GM18951 (cell line): Measurements from ENCODE around the gene RNF34.

ENCODE experiments used
- POLR2A ChIP-seq: IDR thresholded peaks from 4 replicates; pipeline ENCODE4 v1.6.1; 2011; ENCODE audit warnings: mild to moderate bottlenecking; ENCODE audit not compliant: insufficient read length, insufficient read depth; ENCODE audit errors: extremely low read depth
- in situ Hi-C: fragments of 300-500 bp; cut with MboI; formaldehyde crosslinking; loops from one replicate; pipeline ENCODE4 v1.12.0; 2022; ENCODE audit warnings: low sequenced_read_pairs, mixed read lengths, inconsistent platforms; ENCODE audit not compliant: unreplicated experiment

RNF34 gene

GRCh38 chr12:121405211-121405610 is 5.3 kb downstream of the RNF34 start:
- TF ChIP-seq POLR2A: no peak
- in situ Hi-C loops: no loop called here

GRCh38 chr12:121413917-121414316 is 14.0 kb downstream of the RNF34 start:
- TF ChIP-seq POLR2A: no peak
- in situ Hi-C loops: no loop called here

DNA sequence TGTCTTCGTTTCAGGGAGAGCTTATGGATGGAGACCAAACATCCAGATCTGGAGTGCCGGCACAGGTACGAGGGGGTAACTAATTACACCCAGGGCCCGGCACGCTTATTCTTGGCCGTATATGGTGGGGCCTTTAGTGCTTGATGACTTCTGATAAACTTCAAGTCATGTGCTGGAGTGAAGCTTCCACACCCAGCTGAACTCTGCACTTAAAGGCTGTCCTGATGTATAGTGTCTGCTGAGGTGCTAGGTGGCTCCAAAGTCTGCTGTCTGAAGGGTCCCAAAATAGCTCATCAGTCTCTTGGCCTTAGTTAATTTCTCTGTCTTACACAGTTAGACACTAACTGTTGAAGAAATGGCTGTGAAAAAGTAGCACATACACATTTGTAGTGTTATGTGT is 17.9 kb downstream of the RNF34 start:
- in situ Hi-C loops: no loop called here

GRCh38 chr12:121420109-121420508 is 20.2 kb downstream of the RNF34 start:
- in situ Hi-C loops: no loop called here
- no peak for TF ChIP-seq POLR2A

More for the DNA sequence above, 17.9 kb downstream of the RNF34 start:
- TF ChIP-seq POLR2A: no peak

DNA sequence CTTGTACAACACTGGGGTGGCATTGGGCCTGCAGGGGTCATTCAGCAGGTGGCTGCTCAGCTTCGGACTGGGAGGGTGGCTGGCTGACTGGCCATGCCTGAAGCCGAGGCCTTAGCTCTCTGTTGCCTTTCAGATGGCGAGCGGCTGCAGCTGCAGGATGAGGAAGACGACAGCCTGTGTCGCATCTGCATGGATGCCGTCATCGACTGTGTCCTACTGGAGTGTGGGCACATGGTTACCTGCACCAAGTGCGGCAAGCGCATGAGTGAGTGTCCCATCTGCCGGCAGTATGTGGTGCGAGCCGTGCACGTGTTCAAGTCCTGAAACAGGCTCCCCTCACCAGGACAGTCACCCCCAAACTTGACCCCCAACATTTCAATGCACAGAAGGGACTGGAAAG is 23.3 kb downstream of the RNF34 start:
- no peak for TF ChIP-seq POLR2A
- in situ Hi-C loops: no loop called here

GRCh38 chr12:121423682-121424623 is 24.0 kb downstream of the RNF34 start:
- TF ChIP-seq POLR2A: no peak
- in situ Hi-C loops: no loop called here

- in situ Hi-C loops: no loop called here
These were observed 24.7 kb downstream of the RNF34 start for GRCh38 chr12:121424624-121424975.

DNA sequence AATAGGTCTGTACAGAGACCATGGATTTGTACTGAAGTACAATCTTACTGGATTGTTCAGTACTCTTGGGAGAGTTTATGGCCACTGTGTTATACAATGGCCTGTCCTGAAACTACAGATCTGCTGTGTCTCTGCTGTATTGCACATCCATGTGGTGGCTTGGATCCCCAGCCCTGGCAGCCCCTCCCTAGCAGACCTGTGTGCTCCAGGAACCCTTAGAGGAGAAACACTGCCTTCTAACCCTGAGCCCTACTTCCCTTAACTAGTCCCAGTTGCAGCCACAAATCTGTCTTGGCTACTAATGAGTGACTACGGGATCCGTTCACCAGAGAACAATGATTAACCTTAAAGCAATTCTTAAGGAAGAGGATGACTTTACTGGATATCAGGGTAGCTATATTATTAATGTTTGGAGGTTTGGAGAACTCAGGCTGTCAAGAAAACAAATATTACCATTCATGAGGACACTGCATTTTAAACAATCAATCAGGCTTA is 27.7 kb downstream of the RNF34 start:
- in situ Hi-C loops: no loop called here
- TF ChIP-seq POLR2A: no peak

More at GRCh38 chr12:121424624-121424975, 24.7 kb downstream of the RNF34 start:
- TF ChIP-seq POLR2A: no peak

DNA sequence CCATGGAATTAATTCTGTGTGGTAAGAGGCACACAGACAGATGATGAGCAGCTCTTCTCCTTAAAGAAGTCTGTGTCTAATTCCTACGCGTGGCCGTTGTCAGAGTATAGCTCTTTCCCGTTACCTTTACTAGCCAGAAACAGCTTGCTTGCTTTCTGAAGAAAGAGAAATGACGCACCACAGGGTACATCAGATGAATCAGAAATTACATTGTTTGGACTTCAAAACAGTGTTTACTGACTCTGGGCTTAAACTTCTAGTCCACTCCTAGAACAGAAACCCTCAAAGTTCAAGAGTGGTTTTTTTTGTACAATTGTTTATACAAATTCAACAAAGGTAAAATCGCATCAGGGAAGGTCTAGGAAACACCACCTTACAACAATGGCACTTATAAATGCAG is 29.0 kb downstream of the RNF34 start:
- in situ Hi-C loops: no loop called here
- no peak for TF ChIP-seq POLR2A

DNA sequence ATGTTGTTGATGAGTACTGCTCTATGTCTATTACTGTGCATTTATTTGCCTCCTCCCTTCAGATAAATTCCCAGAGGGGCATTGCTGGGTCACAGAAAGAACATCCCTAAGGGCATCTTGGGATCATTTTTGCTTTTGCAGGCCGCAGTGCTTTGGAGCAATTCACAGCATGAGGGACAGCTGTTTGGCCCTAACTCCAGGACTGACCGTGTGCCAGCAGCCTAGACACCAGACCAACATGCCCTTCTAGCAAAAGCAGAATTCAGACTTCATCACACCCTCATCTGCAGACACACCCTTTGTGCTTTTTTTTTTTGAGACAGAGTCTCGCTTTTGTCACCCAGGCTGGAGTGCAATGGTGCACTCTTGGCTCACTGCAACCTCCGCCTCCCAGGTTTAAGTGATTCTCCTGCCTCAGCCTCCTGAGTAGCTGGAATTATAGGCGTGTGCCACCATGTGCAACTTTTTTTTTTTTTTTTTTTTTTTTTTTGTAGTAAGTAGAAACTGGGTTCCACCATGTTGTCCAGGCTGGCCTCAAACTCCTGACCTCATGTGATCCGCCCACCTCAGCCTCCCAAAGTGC is 31.0 kb downstream of the RNF34 start:
- in situ Hi-C loops: loop anchor here (10.0 kb wide), 1 partner anchor 86 kb away; no protein-coding TSS in a partner anchor
- TF ChIP-seq POLR2A: no peak

DNA sequence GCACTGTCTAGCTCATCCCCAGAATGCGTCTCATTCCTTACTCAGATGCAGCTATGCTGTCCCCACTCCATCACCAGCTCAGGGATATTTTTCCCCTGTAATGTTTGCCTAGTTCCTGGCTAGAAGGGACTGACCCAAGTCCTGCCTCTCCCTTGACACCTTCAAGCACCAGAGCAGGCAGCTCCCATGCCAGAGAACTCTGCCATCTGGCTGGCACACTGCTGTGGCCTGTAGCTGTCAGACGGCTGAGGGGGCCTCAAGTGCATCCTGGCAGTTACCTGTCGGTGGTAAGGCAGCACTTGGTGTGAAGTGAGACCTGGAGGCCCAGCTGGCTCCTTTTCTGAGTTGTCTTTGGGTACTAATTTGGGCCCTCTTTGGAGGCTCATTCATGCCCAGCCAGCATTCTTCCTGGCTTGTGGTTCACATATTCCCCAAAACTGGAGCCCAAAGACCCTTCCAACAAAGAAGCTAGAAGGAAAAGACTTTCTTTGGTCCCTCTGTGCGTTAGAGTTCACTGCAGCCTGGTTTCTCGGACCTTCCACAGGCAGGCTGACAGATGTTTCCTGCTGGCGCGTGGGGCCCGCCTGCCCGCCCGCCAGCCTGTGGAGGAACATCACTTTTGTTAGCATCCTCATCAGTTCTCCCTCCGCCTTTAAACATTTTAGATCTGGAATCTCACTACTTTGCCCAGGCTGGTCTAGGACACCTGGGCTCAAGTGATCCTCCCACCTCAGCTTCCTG is 33.0 kb downstream of the RNF34 start:
- TF ChIP-seq POLR2A: no peak
- in situ Hi-C loops: loop anchor here (10.0 kb wide), 1 partner anchor 88 kb away; no protein-coding TSS in a partner anchor

DNA sequence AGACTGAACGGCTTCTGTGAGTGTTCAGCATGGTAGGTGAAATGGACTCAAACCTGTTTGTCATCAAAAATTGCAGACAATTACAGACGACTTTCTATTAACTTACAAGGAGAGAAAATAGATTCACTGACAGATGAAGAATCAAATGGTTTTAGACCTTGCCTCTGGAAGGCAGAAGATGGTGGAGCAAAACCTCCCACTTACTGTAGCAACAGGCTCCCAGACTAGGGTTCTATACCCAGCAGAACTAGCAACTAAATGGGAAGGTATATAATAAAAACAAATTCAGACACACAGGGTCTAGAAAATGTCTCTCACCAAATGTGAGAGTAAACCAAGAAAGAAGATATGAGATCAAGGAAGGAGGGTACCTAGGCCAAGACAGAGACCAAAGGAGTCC is 36.8 kb downstream of the RNF34 start:
- TF ChIP-seq POLR2A: no peak
- in situ Hi-C loops: loop anchor here (10.0 kb wide), 1 partner anchor 92 kb away; no protein-coding TSS in a partner anchor

DNA sequence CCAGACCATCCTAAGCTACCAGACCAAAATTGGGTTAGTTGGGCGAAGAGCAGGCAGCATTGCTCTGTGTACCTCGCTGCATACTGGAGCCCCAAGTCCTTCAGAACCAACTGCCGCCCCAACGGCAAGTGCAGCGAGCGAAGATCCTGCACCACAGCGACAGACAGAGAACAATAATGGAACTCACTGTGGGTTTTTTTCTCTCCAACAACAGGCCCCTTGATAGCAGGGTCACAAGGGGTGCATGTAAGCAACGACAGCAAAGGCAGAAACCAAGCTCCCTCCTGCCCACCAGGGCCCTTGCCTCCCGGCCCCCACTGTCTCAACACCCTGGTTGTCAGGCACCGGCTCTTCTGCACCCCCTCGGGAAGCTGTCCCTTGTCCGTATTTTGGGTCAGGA is 39.0 kb downstream of the RNF34 start:
- no peak for TF ChIP-seq POLR2A
- in situ Hi-C loops: loop anchor here (10.0 kb wide), 1 partner anchor 94 kb away; no protein-coding TSS in a partner anchor

DNA sequence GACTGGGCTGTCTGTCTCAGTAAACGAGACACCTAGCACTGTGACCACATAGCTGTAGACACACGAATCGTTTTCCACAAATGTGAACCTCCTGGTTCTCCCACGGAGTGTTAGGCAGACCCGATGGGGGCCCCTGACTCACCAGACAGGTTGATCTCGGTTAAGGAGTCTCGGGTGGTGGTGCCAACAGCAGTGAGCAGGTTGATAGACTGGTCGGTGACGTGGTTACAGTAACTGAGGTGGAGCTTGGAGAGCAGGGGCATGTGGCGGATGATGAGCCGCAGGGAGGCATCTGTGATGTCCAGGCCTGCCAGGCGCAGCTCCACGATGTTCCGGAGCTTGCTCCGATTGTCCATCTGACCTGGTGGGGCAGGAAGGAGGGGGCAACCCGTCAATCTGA is 39.8 kb downstream of the RNF34 start:
- TF ChIP-seq POLR2A: no peak
- in situ Hi-C loops: loop anchor here (10.0 kb wide), 1 partner anchor 95 kb away; no protein-coding TSS in a partner anchor
